Measurements from ENCODE around the gene TMEM14A.

Gene TMEM14A

DNA sequence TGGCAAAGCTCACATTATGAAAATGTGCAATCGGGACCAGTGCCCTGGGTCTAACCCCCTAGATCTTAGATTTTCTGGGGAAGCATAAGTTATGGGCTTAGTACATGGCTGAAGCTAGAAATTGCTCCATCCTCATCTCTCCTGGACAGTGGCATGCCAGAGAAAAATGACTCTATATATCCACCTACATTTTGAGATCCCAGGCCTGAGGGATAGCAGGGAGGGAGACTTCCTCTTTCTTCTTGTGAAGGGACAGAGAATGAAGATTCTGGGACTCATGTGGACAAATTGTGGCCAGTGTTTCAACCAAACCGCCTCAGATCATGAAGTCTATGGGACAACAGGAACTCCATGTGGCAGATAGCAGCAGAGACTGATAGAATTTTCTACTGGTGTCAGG, 57.0 kb downstream of the TMEM14A start:
- Histone ChIP-seq H2AFZ (ENCODE audit: low read depth, low read length) (no peak overlapping the region), H3K4me2 (ENCODE audit: low read length) (no peak overlapping the region), H4K20me1 (ENCODE audit: insufficient read depth, low read length) (no peaks in the 10 kb centered on the region), H3K27me3 (ENCODE audit: low read depth, low read length) (no peaks in the 10 kb centered on the region), H3K9ac (ENCODE audit: low read length) (no peak overlapping the region), H3K27ac (ENCODE audit: low read length) (no peak overlapping the region), H3K4me1 (ENCODE audit: low read length) (peaks cover 13% of the 10 kb centered on the region), H3K36me3 (replicated peaks; ENCODE audit: low read depth, low read length) (no peaks in the 10 kb centered on the region), H3K79me2 (ENCODE audit: low read length) (no peaks in the 10 kb centered on the region), H3K4me3 (ENCODE audit: low read length) (no peak overlapping the region), H3K9me3 (ENCODE audit: insufficient read depth, low read length) (no peaks in the 10 kb centered on the region)
- no peak for TF ChIP-seq EZH2phosphoT487 (IDR thresholded peaks at IDR 0.05; ENCODE audit: low read depth)
- TF ChIP-seq, protein P1, sequence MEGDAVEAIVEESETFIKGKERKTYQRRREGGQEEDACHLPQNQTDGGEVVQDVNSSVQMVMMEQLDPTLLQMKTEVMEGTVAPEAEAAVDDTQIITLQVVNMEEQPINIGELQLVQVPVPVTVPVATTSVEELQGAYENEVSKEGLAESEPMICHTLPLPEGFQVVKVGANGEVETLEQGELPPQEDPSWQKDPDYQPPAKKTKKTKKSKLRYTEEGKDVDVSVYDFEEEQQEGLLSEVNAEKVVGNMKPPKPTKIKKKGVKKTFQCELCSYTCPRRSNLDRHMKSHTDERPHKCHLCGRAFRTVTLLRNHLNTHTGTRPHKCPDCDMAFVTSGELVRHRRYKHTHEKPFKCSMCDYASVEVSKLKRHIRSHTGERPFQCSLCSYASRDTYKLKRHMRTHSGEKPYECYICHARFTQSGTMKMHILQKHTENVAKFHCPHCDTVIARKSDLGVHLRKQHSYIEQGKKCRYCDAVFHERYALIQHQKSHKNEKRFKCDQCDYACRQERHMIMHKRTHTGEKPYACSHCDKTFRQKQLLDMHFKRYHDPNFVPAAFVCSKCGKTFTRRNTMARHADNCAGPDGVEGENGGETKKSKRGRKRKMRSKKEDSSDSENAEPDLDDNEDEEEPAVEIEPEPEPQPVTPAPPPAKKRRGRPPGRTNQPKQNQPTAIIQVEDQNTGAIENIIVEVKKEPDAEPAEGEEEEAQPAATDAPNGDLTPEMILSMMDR (IDR thresholded peaks at IDR 0.05; ENCODE audit: low read depth, low read length) = no peak

DNA sequence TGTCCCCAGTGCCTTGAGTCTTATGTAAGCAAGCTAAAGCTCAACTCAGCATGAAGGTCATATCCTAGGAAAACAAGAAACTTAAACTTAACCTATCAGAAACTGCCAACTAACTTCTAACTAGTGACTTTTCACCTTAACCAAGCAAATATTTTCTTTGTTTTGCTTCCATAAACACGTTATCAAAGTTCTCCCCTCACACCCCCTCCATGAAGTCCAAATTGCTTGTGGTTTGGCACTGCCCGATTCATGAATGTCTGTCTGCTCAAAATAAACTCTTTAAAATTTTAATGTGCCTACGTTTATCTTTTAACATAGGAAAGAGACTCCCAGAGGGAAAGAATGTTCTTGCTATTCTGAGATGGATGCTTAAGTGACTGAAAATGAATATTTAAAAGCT, 57.5 kb downstream of the TMEM14A start:
- Histone ChIP-seq H3K27me3 (ENCODE audit: low read depth, low read length) (no peaks in the 10 kb centered on the region), H3K4me2 (ENCODE audit: low read length) (no peak overlapping the region), H3K9ac (ENCODE audit: low read length) (no peak overlapping the region), H3K4me3 (ENCODE audit: low read length) (no peak overlapping the region), H4K20me1 (ENCODE audit: insufficient read depth, low read length) (no peaks in the 10 kb centered on the region), H3K36me3 (replicated peaks; ENCODE audit: low read depth, low read length) (no peaks in the 10 kb centered on the region), H3K27ac (ENCODE audit: low read length) (no peak overlapping the region), H2AFZ (ENCODE audit: low read depth, low read length) (no peak overlapping the region), H3K4me1 (ENCODE audit: low read length) (peaks cover 13% of the 10 kb centered on the region), H3K9me3 (ENCODE audit: insufficient read depth, low read length) (no peaks in the 10 kb centered on the region), H3K79me2 (ENCODE audit: low read length) (no peaks in the 10 kb centered on the region)
- TF ChIP-seq, protein P1 (IDR thresholded peaks at IDR 0.05; ENCODE audit: low read depth, low read length) = no peak
- no peak for TF ChIP-seq EZH2phosphoT487 (IDR thresholded peaks at IDR 0.05; ENCODE audit: low read depth)

DNA sequence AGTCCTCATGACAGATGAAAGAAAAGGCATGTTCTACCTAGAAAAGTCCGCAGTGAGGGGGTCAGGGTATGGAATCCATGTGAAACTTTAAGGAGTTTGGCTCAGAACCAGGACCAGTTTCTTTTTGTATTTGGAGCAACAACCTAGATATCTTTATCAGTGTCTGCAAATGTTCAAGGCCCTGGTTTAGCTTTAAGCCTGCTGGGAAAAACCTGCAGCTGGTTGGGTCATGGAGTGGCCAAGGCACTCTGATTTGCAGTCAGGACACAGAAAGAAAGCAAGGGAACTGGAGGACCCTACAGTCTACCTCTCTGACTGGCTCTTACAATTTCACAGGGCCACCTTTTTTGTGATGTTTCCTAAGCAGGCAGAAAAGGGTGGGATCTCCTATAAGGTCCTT, 58.7 kb downstream of the TMEM14A start:
- TF ChIP-seq, protein P1 (IDR thresholded peaks at IDR 0.05; ENCODE audit: low read depth, low read length) = no peak
- no peak for TF ChIP-seq EZH2phosphoT487 (IDR thresholded peaks at IDR 0.05; ENCODE audit: low read depth)
- no peak overlapping the region for H3K4me2 ChIP-seq (ENCODE audit: low read length)
- no peak overlapping the region for H3K4me3 ChIP-seq (ENCODE audit: low read length)
- H3K9me3 ChIP-seq (ENCODE audit: insufficient read depth, low read length) = no peaks in the 10 kb centered on the region
- H3K36me3 ChIP-seq (replicated peaks; ENCODE audit: low read depth, low read length) = no peaks in the 10 kb centered on the region
- no peaks in the 10 kb centered on the region for H3K79me2 ChIP-seq (ENCODE audit: low read length)
- no peaks in the 10 kb centered on the region for H4K20me1 ChIP-seq (ENCODE audit: insufficient read depth, low read length)
- no peaks in the 10 kb centered on the region for H3K27me3 ChIP-seq (ENCODE audit: low read depth, low read length)
- H3K9ac ChIP-seq (ENCODE audit: low read length) = no peak overlapping the region
- no peak overlapping the region for H2AFZ ChIP-seq (ENCODE audit: low read depth, low read length)
- peaks cover 6% of the 10 kb centered on the region for H3K4me1 ChIP-seq (ENCODE audit: low read length)
- H3K27ac ChIP-seq (ENCODE audit: low read length) = no peak overlapping the region

DNA sequence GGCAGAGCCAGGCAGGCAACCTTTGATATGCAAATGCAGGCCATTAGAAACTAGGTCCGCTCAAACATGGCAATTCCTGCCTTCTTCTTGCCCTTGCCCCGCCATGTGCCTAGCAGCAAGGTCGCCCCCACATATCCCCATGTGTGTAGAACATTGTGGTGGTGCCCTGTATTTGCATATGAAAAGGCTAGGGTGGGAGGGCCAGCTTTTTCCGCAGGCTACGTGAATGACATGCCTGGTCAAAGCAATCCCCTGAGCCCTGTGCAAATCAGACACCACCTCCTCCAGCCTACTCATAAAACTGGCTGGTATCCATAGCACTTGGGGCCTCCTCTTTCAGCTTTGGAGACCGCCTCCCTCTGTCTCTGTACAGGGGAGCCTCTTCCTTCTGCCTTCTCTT, 60.8 kb downstream of the TMEM14A start:
- H3K27me3 ChIP-seq (ENCODE audit: low read depth, low read length) = no peaks in the 10 kb centered on the region
- H3K27ac ChIP-seq (ENCODE audit: low read length) = no peak overlapping the region
- H2AFZ ChIP-seq (ENCODE audit: low read depth, low read length) = no peak overlapping the region
- no peaks in the 10 kb centered on the region for H3K79me2 ChIP-seq (ENCODE audit: low read length)
- no peak overlapping the region for H3K4me2 ChIP-seq (ENCODE audit: low read length)
- no peak overlapping the region for H3K9ac ChIP-seq (ENCODE audit: low read length)
- no peaks in the 10 kb centered on the region for H3K9me3 ChIP-seq (ENCODE audit: insufficient read depth, low read length)
- TF ChIP-seq, protein P1 (IDR thresholded peaks at IDR 0.05; ENCODE audit: low read depth, low read length) = no peak
- TF ChIP-seq EZH2phosphoT487 (IDR thresholded peaks at IDR 0.05; ENCODE audit: low read depth) = no peak
- H3K4me3 ChIP-seq (ENCODE audit: low read length) = no peak overlapping the region
- H3K36me3 ChIP-seq (replicated peaks; ENCODE audit: low read depth, low read length) = no peaks in the 10 kb centered on the region
- H4K20me1 ChIP-seq (ENCODE audit: insufficient read depth, low read length) = no peaks in the 10 kb centered on the region
- H3K4me1 ChIP-seq (ENCODE audit: low read length) = no peaks in the 10 kb centered on the region

All from OCI-LY3 (cell line).